Colon (tissue), 2 donors: ENCODE results near the gene SLC25A22.

Experiments used
- FAIRE-seq: peaks from 2 replicates; lab custom pipeline; 2012; peaks lifted over from hg19 to GRCh38; lab: Jason Lieb, UNC
- donor health status: control.
- donor health status: control.

The SLC25A22 gene

DNA sequence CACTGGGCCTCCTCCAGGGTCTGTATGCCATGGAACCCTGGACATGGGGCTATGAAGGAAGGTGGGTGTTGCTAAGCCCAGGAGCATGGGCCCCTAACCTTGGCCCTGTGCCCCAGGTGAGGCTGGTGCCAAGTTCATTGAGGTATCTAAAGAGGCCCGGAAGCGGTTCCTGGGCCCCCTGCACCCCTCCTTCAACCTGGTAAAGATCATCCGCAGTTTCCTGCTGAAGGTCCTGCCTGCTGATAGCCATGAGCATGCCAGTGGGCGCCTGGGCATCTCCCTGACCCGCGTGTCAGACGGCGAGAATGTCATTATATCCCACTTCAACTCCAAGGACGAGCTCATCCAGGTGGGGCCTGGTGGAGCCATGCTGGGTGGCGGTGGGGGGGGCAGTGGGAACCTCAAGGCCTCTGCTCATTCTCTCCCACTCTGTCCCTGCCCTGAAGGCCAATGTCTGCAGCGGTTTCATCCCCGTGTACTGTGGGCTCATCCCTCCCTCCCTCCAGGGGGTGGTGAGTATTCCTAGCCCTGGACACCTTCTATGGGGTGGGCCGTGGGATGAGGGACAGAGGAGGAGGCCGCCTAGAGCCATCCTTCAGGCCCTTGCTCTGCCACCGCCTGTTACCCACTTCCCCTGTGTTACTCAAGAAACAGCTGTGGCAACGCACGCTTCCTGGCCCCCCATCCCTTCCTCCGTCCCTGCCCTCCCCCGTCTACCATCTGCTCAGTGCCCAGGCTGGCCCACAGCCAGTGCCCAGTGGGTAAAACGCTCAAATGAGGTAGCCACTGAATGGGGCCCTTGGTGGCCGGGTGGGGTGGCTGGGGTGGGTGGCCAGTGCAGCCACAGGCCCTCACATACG, 23.7 kb upstream of the SLC25A22 start:
- FAIRE-seq, result no peak

DNA sequence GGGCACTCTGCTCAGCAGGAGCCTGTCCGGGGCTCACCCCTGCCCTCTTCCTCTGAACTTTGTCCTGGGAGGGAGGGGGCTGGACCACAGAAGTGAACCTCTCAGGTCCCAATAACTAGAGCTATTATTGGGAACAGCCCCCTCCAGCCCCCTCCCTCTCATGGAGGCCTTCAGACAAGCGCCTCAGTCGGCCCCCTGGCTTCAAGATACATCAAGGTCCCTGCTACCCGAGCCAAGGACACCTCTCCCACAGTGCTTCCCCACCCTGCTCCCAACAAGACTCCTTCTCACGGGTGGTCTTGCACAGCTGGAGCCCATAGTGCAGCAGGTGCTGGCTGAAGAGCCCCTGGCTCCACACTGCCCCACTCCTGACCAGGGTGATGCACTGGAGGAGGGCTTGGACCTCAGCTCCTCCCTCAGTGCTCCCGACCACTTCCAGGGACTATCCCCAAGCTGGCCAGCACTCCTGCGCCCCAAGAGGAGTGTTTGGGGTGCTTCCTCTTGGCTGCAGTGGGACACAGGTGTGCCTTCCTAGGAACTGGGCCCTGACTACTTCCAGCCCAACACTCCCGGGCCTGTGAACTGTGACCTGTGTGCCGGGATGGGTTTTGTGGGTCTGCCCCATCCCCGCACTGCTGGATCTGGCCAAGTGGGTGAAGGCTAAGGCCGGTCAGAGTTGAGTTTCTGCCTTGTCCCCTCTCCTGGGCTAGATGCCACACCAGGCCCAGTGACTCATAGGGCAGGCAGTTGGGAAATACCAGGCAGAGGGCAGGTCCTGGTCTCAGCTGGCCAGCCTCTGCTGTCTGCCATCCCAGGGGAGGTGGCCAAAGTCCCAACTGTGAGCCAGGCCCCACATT, 22.8 kb upstream of the SLC25A22 start:
- no peak for FAIRE-seq

DNA sequence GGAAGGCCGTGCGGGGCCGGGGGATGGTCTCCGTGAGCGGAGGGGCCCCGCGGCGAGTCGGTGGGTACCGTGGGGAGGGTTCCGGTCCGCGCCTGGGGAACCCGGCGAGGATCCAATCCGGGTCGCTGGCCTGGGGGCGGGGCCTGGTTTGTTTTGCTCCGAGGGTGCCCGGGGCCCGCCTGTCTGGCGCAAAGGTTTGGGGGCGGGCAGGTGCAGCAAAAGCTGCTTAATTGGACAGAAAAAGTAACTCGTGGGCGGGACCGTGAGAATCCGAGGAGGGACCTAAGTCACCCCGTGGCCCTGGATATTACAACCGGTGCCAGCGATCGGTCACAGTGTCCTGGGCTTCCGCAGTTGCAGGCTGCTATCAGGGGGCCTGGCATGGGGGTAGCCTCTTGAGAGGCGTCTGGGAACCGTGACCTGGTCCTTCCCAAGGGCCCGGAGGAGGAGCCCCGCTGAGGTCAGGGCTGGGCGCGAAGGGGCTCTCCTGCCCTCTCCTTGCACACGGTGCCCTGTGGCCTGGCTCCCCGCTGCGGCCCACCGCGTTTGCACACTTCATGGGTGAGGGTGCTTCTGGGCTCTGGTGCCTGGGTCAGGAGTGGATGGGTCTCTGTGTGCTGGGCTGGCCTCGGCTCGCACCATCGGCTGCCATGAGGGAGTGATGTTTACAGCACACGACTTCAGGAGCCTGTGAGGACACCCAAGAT, 22.0 kb upstream of the SLC25A22 start:
- FAIRE-seq, result no peak

DNA sequence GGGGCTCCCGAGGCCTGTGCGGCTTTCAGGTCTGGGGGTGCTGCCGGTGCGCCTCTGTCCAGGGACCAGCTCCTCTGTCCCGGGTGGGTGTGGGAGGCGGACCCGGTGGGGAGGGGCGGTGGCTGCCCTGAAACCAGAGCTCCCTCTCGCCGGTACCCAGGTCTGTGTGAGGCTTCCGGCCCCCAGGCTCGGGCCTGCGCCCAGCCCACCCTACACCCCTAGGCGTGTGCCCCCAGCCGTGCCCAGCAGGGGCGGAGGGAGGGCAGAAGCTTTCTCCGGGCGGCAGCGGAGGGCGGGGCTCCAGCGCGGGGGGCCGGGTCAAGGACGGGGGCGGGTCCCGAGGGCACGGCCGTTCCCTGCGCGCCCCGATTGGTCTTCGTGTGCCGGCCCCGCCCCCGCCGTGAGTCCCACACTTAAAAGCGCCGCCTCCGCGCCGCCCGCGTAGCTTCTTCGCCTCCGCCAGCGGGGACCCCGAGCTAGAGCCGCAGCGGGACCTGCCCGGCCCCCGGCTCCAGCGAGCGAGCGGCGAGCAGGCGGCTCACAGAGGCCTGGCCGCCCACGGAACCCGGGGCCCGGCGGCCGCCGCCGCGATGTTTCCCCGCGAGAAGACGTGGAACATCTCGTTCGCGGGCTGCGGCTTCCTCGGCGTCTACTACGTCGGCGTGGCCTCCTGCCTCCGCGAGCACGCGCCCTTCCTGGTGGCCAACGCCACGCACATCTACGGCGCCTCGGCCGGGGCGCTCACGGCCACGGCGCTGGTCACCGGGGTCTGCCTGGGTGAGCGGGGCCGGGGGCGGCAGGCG, 21.2 kb upstream of the SLC25A22 start:
- no peak for FAIRE-seq

DNA sequence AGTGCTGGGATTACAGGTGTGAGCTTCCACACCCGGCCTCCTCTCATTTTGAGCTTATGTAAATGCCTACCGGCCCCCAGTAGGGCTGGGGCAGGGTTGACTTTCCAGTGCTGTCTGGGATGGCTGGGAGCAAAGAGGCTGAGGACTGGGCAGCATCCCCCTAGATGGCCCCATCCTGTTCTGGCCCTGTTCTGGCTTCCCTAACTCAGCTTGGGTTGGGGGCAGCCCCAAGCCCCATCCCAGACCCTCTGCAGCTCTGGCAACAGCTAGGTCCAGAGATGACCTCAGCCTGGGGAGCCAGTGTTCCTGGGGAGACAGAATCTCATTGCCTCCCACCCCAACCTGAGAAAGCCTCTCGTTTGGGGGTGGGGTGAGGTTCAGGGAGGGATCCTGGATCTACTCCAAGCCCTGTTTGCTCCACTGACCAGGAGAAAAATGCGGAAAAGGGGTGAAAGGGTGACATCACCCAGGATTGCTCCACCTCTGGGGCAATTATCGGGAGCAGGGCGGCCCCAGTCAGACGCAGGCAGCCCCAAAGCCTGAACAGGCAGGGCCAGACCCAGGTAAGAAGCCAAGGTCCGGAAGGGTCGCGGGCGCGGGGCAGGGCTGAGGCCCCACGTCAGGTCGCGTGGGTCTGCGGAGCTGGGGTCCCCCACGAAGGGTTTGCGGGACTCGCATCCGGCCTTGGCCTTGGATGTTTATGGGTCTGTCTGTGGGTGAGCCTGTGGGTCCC, 20.5 kb upstream of the SLC25A22 start, which contains the start of gene PNPLA2:
Gene PNPLA2 (plus strand): TSS at position 519 of the 733 bp plus-strand sequence. CDS start 805 bp downstream, outside the sequence.
- FAIRE-seq, result no peak

DNA sequence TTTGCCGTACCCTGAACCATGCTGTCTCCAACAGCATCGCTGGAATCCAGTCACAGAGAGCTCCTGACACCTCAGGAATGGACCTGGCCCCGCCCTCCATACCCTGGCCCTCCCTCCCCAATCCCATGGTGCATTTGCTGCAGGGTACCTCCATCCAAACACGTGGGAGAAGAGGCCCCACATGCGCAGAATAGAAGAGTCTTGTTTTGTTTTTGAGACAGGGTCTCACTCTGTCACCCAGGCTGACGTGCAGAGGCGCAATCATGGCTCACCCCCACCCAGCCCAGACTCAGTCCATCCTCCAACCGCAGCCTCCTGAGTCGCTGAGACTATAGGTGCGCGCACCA, 18.3 kb upstream of the SLC25A22 start:
- FAIRE-seq, result no peak

DNA sequence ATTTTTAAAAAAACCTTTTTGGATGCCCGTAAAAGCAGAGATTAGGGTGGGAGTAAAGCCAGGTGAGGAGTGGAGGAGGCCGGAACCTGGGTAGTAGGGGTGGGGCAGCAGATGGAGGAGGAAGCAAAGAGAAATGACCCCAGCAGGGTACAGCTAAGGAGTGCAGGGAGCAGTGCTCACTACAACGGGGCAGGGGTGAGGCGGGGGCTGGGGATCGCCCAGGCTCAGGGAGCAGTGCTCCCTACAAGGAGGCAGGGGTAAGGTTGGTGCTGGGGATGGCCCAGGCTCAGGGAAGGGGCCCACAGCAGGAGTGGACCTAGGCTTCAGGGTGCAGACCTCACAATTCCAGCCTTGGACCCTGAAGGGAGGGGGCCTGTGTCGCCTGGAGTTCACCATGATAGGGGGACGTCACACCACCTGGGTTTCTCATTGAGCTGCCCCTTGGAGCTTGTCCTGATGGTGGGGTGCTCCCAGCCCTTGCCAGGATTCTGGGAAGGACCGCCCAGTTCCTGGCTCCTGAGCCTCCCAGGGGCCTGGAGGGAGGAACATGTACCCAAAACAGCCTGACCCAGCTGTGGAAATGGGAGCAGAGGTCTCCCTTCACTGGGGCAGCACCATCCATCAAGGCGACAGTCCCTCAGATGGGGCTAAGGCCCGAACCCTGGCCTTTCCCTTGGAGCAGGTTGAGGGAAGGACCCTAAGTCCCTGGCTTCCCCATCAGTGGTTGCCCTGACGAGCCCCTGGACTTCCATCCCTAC, 17.8 kb upstream of the SLC25A22 start:
- FAIRE-seq, result no peak

DNA sequence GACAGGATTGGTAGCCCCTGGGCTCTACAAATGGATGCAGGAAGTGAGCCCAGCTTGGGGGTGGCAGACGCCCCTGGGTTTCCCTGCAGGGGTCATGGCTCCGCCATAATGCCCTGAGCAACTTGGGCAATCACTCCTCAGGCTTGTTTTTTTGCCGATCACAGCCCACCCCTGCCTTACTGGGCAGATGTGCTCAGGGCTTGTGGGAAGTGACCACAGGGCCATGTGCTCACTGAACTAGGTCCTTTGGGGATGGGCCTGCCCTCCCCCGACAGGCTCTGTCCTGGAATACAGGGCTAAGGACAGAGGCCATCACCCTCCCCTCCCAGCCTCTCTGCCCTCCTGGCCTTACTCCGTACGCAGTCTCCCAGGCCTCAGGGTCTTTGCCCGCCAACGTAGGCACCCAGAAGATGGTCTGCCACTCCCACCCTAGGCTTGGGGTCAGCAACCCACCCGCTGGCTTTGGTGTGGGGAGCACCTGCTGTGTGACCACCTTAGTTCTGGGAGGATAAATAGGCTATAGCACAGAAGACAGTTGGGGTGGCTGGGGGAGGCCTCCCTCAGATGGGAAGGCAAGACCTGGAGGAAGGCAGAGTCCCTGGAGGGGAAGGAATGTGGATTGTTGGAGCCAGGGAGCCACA, 15.5 kb upstream of the SLC25A22 start:
- no peak for FAIRE-seq

DNA sequence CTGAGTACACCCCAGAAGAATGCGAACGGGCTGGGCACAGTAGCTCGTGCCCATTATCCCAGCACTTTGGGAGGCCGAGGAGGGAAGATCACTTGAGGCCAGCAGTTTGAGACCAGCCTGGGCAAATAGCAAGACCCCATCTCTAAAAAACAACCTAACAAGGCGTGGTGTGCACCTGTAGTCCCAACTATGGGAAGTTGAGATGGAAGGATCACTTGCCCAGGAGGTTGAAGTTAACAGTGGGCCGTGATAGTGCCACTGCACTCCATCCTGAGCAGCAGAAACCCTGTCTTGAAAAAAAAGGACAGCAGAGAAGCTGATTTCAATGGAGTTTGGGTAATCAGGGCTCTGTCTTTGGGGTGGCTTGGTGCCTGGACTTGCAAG, 15.0 kb upstream of the SLC25A22 start:
- FAIRE-seq, result no peak

DNA sequence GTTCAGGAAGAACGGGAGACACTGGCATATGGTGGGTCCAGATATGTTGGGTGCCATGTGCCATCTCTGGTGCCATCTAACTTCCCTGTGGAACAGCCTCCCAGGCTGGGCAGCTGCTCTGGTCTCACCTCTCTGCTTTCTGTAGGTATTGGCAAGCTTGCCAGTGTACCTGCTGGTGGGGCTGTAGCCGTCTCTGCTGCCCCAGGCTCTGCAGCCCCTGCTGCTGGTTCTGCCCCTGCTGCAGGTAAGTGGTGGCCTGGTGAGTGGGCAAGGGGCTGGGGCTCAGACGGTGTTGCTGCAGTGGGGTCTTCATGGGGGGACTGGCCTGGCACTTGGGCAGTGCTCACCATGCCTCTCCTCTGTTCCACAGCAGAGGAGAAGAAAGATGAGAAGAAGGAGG, 14.3 kb upstream of the SLC25A22 start:
- no peak for FAIRE-seq

DNA sequence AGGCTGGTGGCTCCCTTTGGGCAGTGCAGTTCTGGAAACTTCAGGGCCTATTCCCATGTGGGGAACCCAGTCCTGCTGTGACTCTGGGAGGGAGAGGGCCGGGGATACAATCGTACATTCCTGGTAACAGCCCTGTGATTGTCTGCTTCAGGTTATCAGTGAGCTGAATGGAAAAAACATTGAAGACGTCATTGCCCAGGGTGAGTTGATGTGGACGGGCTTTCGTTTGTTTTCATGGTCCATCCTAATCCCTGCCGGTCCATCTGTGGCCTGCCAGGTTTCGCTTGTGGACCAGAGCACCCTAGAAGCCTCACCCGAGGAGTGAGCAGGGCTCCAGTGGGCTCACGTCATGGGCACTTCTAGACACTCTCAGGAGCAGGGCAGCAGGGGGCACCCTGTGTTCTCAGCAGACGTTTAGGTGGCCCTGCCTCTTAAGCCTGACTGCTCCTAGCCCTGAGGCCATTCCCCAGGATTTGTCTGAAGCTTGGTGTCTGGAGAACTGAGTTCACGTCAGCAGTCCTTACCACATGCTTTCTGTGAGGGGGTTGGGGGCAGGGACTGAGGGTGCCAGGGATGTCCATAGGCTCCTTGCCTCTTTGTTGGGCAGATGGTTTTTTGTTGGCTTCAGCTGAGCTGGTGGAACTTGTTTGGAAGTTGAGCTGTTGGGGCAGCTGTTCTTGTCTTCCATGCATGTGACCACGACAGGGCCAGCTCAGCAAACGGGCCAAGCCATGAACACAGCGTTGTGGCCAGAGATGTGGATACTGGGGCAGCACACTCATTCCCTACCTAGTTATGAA, 13.6 kb upstream of the SLC25A22 start:
- no peak for FAIRE-seq

DNA sequence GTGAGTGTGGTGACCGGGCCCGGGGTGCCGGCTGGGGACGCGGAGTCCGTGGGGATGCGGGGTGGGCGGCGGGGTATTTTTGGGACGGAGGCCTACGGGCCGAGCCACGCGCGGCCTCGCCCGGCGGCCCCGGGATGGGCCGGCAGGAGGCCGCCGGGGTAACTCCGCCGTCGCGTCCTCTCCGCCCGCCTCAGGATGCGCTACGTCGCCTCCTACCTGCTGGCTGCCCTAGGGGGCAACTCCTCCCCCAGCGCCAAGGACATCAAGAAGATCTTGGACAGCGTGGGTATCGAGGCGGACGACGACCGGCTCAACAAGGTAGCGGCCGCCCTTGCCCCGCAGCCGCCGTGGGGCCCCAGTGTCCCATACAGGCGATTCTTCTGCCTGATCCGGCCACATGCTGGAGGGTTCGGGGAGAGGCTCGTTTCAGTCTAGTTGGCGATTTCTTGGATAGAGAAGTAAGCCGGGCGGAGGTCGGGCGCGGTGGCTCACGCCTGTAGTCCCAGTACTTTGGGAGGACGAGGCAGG, 12.0 kb upstream of the SLC25A22 start:
- no peak for FAIRE-seq

DNA sequence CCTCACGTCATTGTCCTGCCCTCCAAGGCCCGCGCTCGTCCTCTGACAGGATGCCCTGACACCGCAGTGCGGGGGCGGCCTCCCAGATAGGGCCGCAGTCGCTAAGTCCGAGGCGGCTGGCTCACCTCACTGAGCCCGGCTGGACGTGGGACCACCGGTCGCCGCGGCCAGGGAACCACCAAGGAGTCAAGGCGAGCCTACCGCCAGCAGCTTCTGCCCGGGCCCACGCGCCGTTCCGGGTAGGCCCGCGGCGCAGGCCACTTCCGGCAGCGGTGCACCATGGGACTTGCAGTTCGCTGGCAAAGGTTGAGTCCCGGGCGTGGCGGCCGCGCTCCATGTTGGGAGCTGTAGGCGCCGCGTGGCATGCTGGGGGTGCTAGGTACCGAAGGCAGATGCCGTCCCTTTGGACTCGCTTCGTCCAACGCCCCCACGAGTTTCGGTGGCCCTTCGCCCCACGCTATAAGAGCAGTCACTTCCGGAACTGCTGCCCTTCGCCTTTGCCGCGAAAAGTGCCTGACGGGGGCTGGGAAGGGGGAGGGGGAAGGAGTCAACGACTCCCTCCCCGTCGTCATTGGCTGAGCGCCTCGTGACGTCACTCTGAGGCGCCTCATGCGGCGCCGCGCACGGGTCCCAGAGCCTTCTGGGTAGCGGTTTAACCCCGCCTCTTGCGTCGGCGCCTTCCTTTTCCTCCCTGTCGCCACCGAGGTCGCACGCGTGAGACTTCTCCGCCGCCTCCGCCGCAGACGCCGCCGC, 11.4 kb upstream of the SLC25A22 start, which contains the start of gene RPLP2:
Gene RPLP2 (plus strand): TSS at position 681 of the 753 bp plus-strand sequence. CDS start 268 bp downstream, outside the sequence.
- no peak for FAIRE-seq

DNA sequence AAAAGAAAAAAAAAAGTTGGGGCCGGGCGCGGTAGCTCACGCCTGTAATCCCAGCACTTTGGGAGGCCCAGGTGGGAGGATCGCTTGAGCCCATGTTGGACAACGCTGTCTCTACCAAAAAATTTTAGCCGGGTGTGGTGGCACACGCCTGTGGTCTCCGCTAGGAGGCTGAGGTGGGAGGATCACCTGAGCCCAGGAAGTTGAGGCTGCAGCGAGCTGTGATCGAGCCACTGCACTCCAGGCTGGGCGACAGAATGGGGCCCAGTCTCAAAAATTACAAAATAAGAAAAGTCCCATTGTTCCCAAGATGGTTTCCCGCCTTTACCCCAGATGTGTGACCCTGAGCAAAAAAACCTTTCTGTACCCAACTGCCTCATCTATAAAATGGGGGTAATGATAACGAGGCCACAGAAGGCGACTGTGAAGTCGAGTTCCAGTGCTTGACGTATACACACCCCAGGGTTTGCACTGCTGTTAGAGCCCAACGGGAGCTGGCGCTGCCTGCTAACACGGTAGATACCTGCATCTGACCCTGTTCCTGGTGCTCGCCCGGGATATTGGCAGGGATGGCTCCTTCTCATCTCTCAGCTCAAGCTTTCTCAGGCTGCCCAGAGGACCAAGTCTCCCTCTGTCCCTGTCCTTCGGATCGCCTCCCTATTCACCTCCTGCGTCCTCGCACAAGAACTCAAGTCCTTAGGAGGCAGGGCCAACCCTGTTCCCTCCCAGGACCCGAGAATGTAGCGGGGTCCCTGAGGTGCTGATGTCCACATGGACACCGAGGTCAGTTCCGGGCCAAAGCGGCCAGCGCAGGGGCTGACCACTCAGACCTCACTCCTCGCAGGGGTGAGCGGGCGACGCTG, 10.6 kb upstream of the SLC25A22 start:
- FAIRE-seq, result no peak

DNA sequence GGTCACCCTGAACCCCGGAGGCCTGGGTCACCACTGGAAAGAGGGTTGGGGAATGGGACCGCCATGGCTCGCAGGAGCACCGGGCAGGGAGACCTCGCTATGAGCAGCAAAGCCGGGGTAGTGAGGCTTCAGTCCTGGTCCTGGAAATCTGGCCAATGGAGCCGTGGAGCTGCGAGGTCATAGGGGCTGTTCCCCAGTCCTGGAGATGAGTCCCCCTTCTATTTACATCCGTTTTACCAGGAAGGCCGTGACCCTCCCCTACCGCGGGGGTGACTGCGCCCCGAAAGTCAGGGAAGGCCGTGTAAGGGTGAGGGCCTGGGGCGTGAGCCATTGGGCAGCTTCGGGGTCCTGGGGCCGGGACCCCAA, 6.5 kb upstream of the SLC25A22 start:
- no peak for FAIRE-seq

DNA sequence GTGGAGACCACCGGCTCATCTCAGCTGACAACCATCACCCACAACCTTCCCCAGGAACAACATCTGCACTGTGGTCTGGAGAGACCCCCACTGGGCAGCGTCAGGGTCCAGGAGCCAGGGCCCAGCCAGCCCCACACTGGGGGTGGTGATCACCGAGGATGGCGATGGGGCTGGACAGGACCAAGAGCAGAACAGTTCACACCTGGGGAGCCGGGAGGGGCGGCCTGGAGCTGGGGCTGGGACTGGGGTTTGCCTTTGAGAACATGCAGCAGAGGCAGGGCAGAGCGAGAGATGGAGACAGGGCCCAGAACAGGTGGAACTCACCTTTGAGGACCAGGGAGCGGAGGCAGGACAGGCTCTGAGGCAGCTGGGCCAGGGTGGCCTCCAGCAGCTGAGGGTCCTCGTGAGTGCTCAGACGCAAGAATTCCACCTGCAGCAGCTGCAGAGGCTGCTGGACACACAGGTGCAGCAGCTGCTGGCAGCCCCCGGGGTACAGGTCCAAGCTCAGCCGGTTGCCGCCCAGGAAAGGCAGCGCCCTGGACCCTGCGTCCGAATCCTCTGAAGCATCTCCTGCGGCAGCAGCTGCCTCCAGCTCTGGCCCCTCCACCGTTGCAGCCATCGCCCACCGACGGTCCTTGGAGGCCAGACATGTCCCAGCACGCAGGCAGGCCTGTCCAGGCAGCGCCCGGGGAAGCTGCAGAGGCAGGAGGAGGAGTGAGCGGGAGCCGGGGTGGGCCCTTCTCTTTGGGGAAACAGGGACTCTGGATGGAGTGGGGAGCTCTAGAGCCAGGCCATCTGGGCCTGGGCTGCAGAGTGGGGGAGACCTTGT, 5.9 kb upstream of the SLC25A22 start:
- FAIRE-seq, result no peak
